ENCODE data around the gene CLECL1.
A peak's percentile ranks its signal among the peaks of the same experiment; 100 is the strongest.

The CLECL1 gene

DNA sequence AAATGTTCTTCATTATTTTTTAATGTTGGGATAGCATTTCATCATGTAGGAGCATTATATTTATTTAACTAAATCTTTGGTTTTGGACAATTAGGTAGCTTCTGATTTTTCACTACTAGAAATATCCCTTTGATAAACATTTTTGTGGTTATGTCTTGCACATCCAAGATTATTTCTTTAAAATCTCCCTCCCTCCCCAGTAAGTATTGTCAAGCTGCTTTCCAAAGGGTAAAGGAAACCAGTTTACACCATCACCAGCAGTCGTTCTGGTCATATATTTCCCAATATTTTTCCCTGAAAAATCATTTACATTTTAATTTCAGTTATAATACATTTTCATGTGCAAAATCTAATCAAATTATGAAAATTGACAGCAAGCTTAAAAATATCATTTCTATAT lies 16.7 kb upstream of the CLECL1 start:
- DNase-seq: no peak
- no peak overlapping the region for H3K4me3 ChIP-seq (ENCODE audit: insufficient read depth in 1 of 2, low read depth in 1 of 2, low read length in 2 of 2)
- no peak overlapping the region for H3K23ac ChIP-seq (ENCODE audit: low read length in 2 of 2)
- H2BK120ac ChIP-seq (ENCODE audit: low read depth, low read length): no peak overlapping the region
- H3K14ac ChIP-seq (ENCODE audit: low read length in 2 of 2): no peak overlapping the region
- no peaks in the 10 kb centered on the region for H3K9me3 ChIP-seq (ENCODE audit: control insufficient read depth, low read length)
- no peak overlapping the region for H3K27ac ChIP-seq (ENCODE audit: low read length, poor library complexity, severe bottlenecking)
- H2BK15ac ChIP-seq (ENCODE audit: low read depth, poor library complexity, severe bottlenecking): no peak overlapping the region
- no peak overlapping the region for H4K8ac ChIP-seq (ENCODE audit: low read length)
- no peak overlapping the region for H3K18ac ChIP-seq (ENCODE audit: low read depth in 1 of 2, low read length in 2 of 2)
- H3K4me2 ChIP-seq (ENCODE audit: low read length, poor library complexity, severe bottlenecking): no peak overlapping the region
- WGBS: no CpG with 5 or more reads among the region's 1 CpG
- H3K9ac ChIP-seq (ENCODE audit: low read length): no peak overlapping the region
- no peak overlapping the region for H2BK12ac ChIP-seq (ENCODE audit: low read length in 2 of 2)
- H3K4me1 ChIP-seq (ENCODE audit: control insufficient read depth, insufficient read depth, low read depth, low read length): no peaks in the 10 kb centered on the region
- H3K4ac ChIP-seq (ENCODE audit: low read depth in 1 of 2, low read length in 2 of 2): no peak overlapping the region
- H2AK5ac ChIP-seq (ENCODE audit: low read length, severe bottlenecking): no peak overlapping the region
- H3K79me1 ChIP-seq (replicated peaks; ENCODE audit: low read length, poor library complexity, severe bottlenecking): no peaks in the 10 kb centered on the region
- H4K91ac ChIP-seq (ENCODE audit: low read length): no peak overlapping the region
- no peaks in the 10 kb centered on the region for H3K36me3 ChIP-seq (ENCODE audit: control insufficient read depth in 1 of 2, insufficient read depth in 2 of 2, low read depth in 1 of 2, low read length in 2 of 2)
- no peak overlapping the region for H2AFZ ChIP-seq (ENCODE audit: low read depth, low read length)
- no peak overlapping the region for H2BK5ac ChIP-seq (ENCODE audit: low read depth, low read length, poor library complexity, severe bottlenecking)
- H3K27me3 ChIP-seq (ENCODE audit: control insufficient read depth in 1 of 2, insufficient read depth in 1 of 2, low read length in 2 of 2): no peaks in the 10 kb centered on the region

DNA sequence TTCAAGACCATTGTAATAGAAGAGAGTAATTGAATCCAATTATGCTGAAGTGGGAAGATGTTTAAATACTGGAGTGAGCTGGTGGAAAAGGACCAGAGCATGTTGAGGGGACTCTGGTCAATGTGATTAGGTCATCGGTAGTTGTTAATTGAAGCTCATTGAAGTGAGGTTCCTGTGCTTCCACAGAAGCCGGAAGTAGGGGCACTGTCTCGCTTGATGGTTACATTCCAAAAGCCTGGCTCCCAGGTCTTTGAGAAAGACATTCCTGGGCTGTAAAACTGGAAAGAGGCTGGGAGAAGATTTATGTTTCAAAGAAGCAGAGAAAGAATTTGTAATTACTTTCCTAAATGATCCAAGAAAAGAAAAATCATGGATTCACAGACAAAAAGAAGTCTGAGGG lies 12.3 kb upstream of the CLECL1 start:
- H3K36me3 ChIP-seq (ENCODE audit: control insufficient read depth in 1 of 2, insufficient read depth in 2 of 2, low read depth in 1 of 2, low read length in 2 of 2): no peaks in the 10 kb centered on the region
- no peak for DNase-seq
- no peaks in the 10 kb centered on the region for H3K79me1 ChIP-seq (replicated peaks; ENCODE audit: low read length, poor library complexity, severe bottlenecking)
- peak overlapping the region; percentile 77 for H3K27ac ChIP-seq (ENCODE audit: low read length, poor library complexity, severe bottlenecking)
- no peaks in the 10 kb centered on the region for H3K9me3 ChIP-seq (ENCODE audit: control insufficient read depth, low read length)
- H4K91ac ChIP-seq (ENCODE audit: low read length): no peak overlapping the region
- no peak overlapping the region for H4K8ac ChIP-seq (ENCODE audit: low read length)
- H3K4ac ChIP-seq (ENCODE audit: low read depth in 1 of 2, low read length in 2 of 2): no peak overlapping the region
- no peak overlapping the region for H3K23ac ChIP-seq (ENCODE audit: low read length in 2 of 2)
- no peak overlapping the region for H3K18ac ChIP-seq (ENCODE audit: low read depth in 1 of 2, low read length in 2 of 2)
- no peak overlapping the region for H2BK12ac ChIP-seq (ENCODE audit: low read length in 2 of 2)
- no peak overlapping the region for H3K14ac ChIP-seq (ENCODE audit: low read length in 2 of 2)
- WGBS: 10% methylated on average over 3 of the region's 3 CpGs
- no peak overlapping the region for H3K4me2 ChIP-seq (ENCODE audit: low read length, poor library complexity, severe bottlenecking)
- no peak overlapping the region for H2AFZ ChIP-seq (ENCODE audit: low read depth, low read length)
- peaks cover 4% of the 10 kb centered on the region for H3K4me1 ChIP-seq (ENCODE audit: control insufficient read depth, insufficient read depth, low read depth, low read length)
- H2AK5ac ChIP-seq (ENCODE audit: low read length, severe bottlenecking): no peak overlapping the region
- no peak overlapping the region for H3K4me3 ChIP-seq (ENCODE audit: insufficient read depth in 1 of 2, low read depth in 1 of 2, low read length in 2 of 2)
- H2BK5ac ChIP-seq (ENCODE audit: low read depth, low read length, poor library complexity, severe bottlenecking): no peak overlapping the region
- H3K27me3 ChIP-seq (ENCODE audit: control insufficient read depth in 1 of 2, insufficient read depth in 1 of 2, low read length in 2 of 2): no peaks in the 10 kb centered on the region
- H2BK15ac ChIP-seq (ENCODE audit: low read depth, poor library complexity, severe bottlenecking): no peak overlapping the region
- no peak overlapping the region for H3K9ac ChIP-seq (ENCODE audit: low read length)
- no peak overlapping the region for H2BK120ac ChIP-seq (ENCODE audit: low read depth, low read length)

DNA sequence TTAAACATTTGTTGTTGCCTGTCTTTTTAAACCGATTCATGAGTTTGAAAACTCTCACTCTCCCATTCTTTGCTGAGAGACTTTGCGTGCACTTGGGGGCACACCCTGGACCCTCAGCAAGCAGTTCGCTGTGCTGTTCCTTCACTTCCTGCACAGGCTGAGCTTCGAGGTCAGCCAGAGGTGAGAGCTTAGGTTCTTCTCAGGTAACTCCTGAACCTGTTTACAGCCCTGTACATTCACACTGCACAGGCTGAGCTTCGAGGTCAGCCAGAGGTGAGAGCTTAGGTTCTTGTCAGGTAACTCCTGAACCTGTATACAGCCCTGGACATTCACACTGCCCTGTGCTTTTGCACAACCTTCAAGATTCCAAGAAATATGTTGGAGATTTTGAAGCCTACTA lies 9.8 kb upstream of the CLECL1 start:
- no peak overlapping the region for H3K4me2 ChIP-seq (ENCODE audit: low read length, poor library complexity, severe bottlenecking)
- peaks cover 4% of the 10 kb centered on the region for H3K4me1 ChIP-seq (ENCODE audit: control insufficient read depth, insufficient read depth, low read depth, low read length)
- H3K36me3 ChIP-seq (ENCODE audit: control insufficient read depth in 1 of 2, insufficient read depth in 2 of 2, low read depth in 1 of 2, low read length in 2 of 2): no peaks in the 10 kb centered on the region
- H3K4me3 ChIP-seq (ENCODE audit: insufficient read depth in 1 of 2, low read depth in 1 of 2, low read length in 2 of 2): no peak overlapping the region
- no peak overlapping the region for H3K27ac ChIP-seq (ENCODE audit: low read length, poor library complexity, severe bottlenecking)
- H3K18ac ChIP-seq (ENCODE audit: low read depth in 1 of 2, low read length in 2 of 2): peak overlapping the region in 1 of 2 experiments; percentile 34
- H2BK120ac ChIP-seq (ENCODE audit: low read depth, low read length): no peak overlapping the region
- no peak overlapping the region for H3K23ac ChIP-seq (ENCODE audit: low read length in 2 of 2)
- WGBS: 96% methylated on average over 5 of the region's 5 CpGs
- H3K79me1 ChIP-seq (replicated peaks; ENCODE audit: low read length, poor library complexity, severe bottlenecking): no peaks in the 10 kb centered on the region
- no peak overlapping the region for H2AFZ ChIP-seq (ENCODE audit: low read depth, low read length)
- H2BK12ac ChIP-seq (ENCODE audit: low read length in 2 of 2): no peak overlapping the region
- H2BK15ac ChIP-seq (ENCODE audit: low read depth, poor library complexity, severe bottlenecking): no peak overlapping the region
- no peaks in the 10 kb centered on the region for H3K9me3 ChIP-seq (ENCODE audit: control insufficient read depth, low read length)
- H2BK5ac ChIP-seq (ENCODE audit: low read depth, low read length, poor library complexity, severe bottlenecking): no peak overlapping the region
- DNase-seq: no peak
- H4K8ac ChIP-seq (ENCODE audit: low read length): no peak overlapping the region
- H3K14ac ChIP-seq (ENCODE audit: low read length in 2 of 2): no peak overlapping the region
- H2AK5ac ChIP-seq (ENCODE audit: low read length, severe bottlenecking): no peak overlapping the region
- no peaks in the 10 kb centered on the region for H3K27me3 ChIP-seq (ENCODE audit: control insufficient read depth in 1 of 2, insufficient read depth in 1 of 2, low read length in 2 of 2)
- no peak overlapping the region for H4K91ac ChIP-seq (ENCODE audit: low read length)
- no peak overlapping the region for H3K9ac ChIP-seq (ENCODE audit: low read length)
- no peak overlapping the region for H3K4ac ChIP-seq (ENCODE audit: low read depth in 1 of 2, low read length in 2 of 2)

DNA sequence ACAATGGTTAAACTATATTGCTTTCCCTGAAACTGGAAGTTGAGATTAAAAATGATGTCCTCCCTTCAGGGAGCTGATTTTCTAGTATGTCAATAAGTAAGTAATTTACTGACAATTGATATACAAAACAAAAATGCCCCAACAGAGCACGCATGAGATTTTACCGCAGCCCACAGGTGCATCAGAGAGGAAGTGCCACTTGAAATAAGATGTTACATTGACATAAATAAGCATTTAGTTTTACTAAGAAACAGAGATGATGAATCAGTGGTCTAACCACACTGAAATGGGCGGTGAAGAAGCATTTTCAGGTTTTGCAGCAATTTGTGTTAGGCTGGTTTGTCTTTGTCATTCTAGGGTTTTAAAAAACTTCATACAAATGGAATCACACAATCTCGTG lies 8.8 kb upstream of the CLECL1 start:
- no peak for DNase-seq
- Histone ChIP-seq H3K4ac (ENCODE audit: low read depth in 1 of 2, low read length in 2 of 2) (no peak overlapping the region), H3K27ac (ENCODE audit: low read length, poor library complexity, severe bottlenecking) (no peak overlapping the region), H3K18ac (ENCODE audit: low read depth in 1 of 2, low read length in 2 of 2) (no peak overlapping the region), H2BK120ac (ENCODE audit: low read depth, low read length) (no peak overlapping the region), H3K27me3 (ENCODE audit: control insufficient read depth in 1 of 2, insufficient read depth in 1 of 2, low read length in 2 of 2) (no peaks in the 10 kb centered on the region), H3K4me3 (ENCODE audit: insufficient read depth in 1 of 2, low read depth in 1 of 2, low read length in 2 of 2) (no peak overlapping the region), H3K36me3 (ENCODE audit: control insufficient read depth in 1 of 2, insufficient read depth in 2 of 2, low read depth in 1 of 2, low read length in 2 of 2) (no peaks in the 10 kb centered on the region), H3K4me2 (ENCODE audit: low read length, poor library complexity, severe bottlenecking) (no peak overlapping the region), H3K79me1 (replicated peaks; ENCODE audit: low read length, poor library complexity, severe bottlenecking) (no peaks in the 10 kb centered on the region), H2AK5ac (ENCODE audit: low read length, severe bottlenecking) (no peak overlapping the region), H3K14ac (ENCODE audit: low read length in 2 of 2) (no peak overlapping the region), H4K8ac (ENCODE audit: low read length) (no peak overlapping the region), H3K9ac (ENCODE audit: low read length) (no peak overlapping the region), H2AFZ (ENCODE audit: low read depth, low read length) (no peak overlapping the region), H3K9me3 (ENCODE audit: control insufficient read depth, low read length) (no peaks in the 10 kb centered on the region), H3K4me1 (ENCODE audit: control insufficient read depth, insufficient read depth, low read depth, low read length) (peaks cover 4% of the 10 kb centered on the region), H4K91ac (ENCODE audit: low read length) (no peak overlapping the region), H3K23ac (ENCODE audit: low read length in 2 of 2) (no peak overlapping the region), H2BK5ac (ENCODE audit: low read depth, low read length, poor library complexity, severe bottlenecking) (no peak overlapping the region), H2BK15ac (ENCODE audit: low read depth, poor library complexity, severe bottlenecking) (no peak overlapping the region), H2BK12ac (ENCODE audit: low read length in 2 of 2) (no peak overlapping the region)
- 51% methylated on average over 3 of the region's 4 CpGs for WGBS

All from mesenchymal stem cell (in vitro differentiated cells and primary cell).